ES-I3 (cell line): Measurements from ENCODE around the gene PRIMPOL.

ENCODE experiments used
- H3K36me3 ChIP-seq: 2 replicates; pipeline ENCODE4 v1.6.1; 2013; ENCODE audit warnings: mild to moderate bottlenecking, low read length, control low read depth, moderate library complexity; ENCODE audit not compliant: insufficient read depth
- H3K4me1 ChIP-seq: 2 replicates; pipeline ENCODE4 v1.6.1; 2013; ENCODE audit warnings: mild to moderate bottlenecking, control low read depth, low read length; ENCODE audit not compliant: insufficient read depth
- H3K9ac ChIP-seq: 2 replicates; pipeline ENCODE4 v1.6.1; 2013; ENCODE audit warnings: low read depth, mild to moderate bottlenecking, low read length, moderate library complexity
- H3K9me3 ChIP-seq: 2 replicates; pipeline ENCODE4 v1.6.1; 2013; ENCODE audit warnings: mild to moderate bottlenecking, low read length, moderate library complexity; ENCODE audit not compliant: control insufficient read depth, insufficient read depth

PRIMPOL gene

DNA sequence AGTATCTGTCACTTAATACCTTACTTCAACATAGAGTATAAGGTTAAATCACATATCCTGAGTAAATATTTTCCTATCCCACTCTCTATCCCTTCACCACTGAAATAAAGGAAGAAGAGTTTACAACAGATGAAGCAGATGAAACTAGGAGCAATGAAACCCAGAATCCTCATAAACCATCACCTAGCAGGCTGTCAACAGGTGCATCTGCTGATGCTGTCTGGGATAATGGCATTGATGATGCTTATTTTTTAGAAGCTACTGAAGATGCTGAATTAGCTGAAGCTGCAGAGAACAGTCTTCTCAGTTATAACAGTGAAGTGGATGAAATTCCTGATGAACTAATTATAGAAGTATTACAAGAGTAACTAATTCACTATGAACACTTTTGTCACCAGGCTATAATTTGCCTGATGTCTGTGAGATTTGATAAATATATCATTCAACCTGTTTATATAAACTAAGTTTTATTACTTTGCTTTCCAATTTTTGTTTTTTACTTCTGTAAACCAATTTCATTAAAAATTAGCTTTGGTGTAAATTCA is 44.9 kb downstream of the PRIMPOL start:
- Histone ChIP-seq H3K9me3 (no peaks in the 10 kb centered on the region), H3K36me3 (peaks cover 3% of the 10 kb centered on the region; the same call in 1 of the 2 replicates), H3K9ac (no peak overlapping the region), H3K4me1 (no peaks in the 10 kb centered on the region)

DNA sequence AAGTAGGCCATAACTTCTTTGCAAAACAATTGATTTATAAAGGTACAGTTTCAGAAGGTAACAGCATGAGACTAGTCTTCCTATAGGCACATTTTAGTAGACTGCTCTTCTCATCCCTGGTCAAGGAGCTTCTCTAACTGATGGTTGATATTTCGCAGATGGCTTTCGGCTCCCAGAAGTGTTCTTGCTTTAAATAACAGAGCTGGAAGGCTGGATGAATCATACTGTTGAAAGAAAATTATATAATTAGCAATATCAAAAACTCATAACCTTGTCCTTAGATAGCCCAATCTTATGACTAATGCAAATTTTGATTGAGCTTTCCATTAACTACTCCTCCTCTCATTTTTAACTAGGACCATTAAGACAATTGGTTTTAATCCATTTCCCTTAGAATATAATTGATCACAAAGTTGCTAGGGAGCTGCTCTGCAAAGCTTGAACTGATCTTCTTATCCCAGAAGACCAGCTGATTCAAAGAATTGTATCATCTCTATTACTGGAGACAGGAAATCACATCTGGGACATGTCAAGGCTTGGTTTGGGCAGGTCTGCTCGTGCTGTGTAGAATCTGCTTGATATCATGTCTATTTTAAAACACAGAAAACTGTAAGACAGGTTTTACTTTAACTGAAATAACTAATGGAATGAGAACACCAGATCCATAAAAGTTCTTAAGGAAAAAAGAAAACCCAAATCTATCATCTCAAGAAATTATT is 45.8 kb downstream of the PRIMPOL start:
- Histone ChIP-seq H3K9me3 (no peaks in the 10 kb centered on the region), H3K36me3 (peaks cover 3% of the 10 kb centered on the region; the same call in 1 of the 2 replicates), H3K9ac (no peak overlapping the region), H3K4me1 (no peaks in the 10 kb centered on the region)

DNA sequence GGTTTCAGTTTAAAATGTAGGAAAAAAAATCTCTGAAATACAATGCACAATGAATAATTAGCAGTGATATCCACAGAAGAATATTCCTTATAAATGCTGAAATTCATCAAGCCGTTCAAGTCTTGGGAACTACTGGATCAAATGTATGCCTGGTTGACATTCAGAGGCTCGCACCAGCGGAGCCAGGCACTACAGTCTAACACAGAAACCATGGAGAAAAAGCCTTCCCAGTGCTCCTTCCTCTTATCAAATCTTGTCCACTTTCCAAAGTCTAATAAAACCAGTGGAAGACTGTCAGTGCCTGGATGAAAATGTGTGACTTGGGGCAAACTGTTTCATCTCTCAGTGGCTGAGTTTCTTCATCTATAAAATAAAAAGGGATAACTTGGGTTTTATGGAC is 48.4 kb downstream of the PRIMPOL start:
- Histone ChIP-seq H3K36me3 (peaks cover 10% of the 10 kb centered on the region), H3K4me1 (no peaks in the 10 kb centered on the region), H3K9ac (no peak overlapping the region), H3K9me3 (no peaks in the 10 kb centered on the region)

DNA sequence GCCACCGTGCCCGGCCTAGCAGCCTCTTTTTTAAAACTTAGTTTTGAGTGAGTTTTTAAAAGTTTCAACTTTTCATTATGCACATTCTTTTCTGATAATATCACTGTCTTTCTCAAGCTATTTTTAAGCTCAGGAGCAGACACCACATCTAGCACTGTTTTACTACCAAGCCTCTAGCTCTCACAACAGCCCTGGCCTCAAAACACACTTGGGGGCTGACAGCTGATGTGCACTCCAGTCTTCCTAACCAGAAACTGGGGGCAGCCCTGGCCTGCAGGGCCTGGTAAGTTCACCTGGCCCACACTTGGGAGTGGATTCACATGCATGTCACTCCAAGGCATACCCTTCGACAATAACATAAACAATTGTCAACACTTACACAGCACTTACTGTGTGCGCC is 50.4 kb downstream of the PRIMPOL start:
- Histone ChIP-seq H3K9me3 (no peaks in the 10 kb centered on the region), H3K36me3 (peaks cover 13% of the 10 kb centered on the region), H3K9ac (no peak overlapping the region), H3K4me1 (no peaks in the 10 kb centered on the region)

DNA sequence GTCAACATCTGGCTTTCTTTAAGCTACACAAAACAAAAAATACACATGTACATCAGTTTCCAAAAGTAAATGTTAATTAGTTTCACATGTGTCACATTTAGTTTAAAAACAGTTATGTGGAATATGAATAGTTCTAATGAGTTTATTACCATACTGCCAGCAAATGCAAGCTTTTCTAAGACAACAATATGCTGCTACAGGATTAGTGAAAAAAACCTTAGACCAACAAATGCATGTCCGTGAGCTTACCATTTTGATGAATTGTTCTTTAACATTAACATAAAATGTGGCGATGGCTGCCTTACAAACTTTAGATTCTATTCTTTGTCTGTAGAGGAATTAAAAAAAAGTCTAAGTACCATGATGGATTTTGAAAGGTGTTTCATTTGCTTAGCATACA is 52.6 kb downstream of the PRIMPOL start:
- H3K9me3 ChIP-seq: no peaks in the 10 kb centered on the region
- no peak overlapping the region for H3K9ac ChIP-seq
- no peaks in the 10 kb centered on the region for H3K4me1 ChIP-seq
- H3K36me3 ChIP-seq: peaks cover 17% of the 10 kb centered on the region

DNA sequence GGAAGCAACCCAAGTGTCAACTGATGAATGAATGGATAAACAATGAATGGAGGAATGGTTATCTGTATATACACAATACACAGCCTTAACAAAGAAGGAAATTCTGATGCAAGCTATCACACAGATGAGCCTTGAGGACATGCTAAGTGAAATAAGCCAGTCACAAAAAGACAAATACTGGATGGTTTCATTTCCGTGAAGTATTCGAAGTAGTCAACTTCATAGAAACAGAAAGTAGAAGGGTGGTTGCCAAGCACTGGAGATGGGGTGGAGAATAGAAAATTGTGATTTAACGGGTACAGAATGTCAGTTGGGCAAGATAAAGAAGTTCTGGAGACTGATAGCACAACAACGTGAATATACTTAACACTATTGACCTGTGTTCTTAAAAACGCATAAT is 56.2 kb downstream of the PRIMPOL start:
- Histone ChIP-seq H3K36me3 (peaks cover 16% of the 10 kb centered on the region), H3K9ac (no peak overlapping the region)

DNA sequence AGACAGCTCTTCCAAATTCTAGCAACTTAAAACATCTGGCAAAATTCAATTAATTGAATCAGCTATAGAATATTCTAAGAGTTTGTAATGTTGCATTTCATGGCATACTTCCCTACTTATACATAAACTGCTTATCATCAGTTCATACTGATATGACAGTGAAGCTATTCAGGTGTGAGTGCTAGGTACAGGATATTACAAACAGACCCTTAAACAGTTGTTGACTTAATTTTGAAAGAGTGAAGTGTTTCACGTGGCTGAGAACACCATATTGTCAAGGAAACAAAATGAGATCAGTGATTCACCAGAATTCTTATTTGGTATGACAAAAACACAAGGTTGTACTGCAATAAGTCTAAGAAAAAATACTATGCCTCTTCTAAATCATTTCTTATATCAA is 56.9 kb downstream of the PRIMPOL start:
- peaks cover 13% of the 10 kb centered on the region for H3K36me3 ChIP-seq
- no peaks in the 10 kb centered on the region for H3K4me1 ChIP-seq
- no peaks in the 10 kb centered on the region for H3K9me3 ChIP-seq
- no peak overlapping the region for H3K9ac ChIP-seq

More for the DNA sequence above, 56.2 kb downstream of the PRIMPOL start:
- Histone ChIP-seq H3K4me1 (no peaks in the 10 kb centered on the region), H3K9me3 (no peaks in the 10 kb centered on the region)

DNA sequence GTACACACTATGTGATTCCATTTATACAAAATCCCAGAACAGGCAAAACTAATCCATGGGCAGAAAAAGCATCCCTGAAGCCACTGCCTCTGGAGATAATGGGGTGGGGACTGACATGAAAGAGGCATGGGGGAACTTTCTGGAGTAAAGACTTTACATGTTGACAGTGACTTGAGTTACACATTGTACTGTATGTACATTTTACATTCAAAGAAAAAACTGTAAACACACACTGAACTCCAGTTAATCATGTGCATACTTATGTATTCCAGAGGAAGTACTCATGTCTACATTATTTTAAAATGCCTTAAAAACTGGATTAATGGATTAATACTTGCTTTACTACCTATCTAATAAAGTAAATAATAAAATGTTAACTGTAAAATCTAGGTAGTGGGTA is 62.8 kb downstream of the PRIMPOL start:
- Histone ChIP-seq H3K9ac (no peak overlapping the region), H3K4me1 (no peaks in the 10 kb centered on the region), H3K9me3 (no peaks in the 10 kb centered on the region), H3K36me3 (peaks cover 9% of the 10 kb centered on the region)

DNA sequence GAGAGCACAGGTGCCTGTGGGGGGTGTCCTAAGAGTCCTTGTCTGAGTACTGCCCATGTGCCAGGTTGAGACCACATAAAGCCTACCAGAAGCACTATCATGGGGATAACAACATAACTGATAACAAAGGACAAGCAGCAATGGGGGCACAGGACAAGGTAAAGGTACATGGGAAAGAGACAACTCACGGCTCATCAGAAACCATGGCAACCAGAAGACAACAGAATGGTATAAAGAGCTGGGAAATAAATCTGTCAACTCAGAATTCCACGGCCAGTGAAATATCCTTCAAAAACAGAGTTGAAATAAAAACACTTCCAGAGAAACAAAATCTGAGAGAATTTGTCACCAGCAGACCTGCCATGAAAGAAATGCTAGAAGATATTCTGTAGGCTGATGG is 64.3 kb downstream of the PRIMPOL start:
- Histone ChIP-seq H3K9ac (no peak overlapping the region), H3K9me3 (no peaks in the 10 kb centered on the region), H3K36me3 (peaks cover 14% of the 10 kb centered on the region), H3K4me1 (no peaks in the 10 kb centered on the region)

DNA sequence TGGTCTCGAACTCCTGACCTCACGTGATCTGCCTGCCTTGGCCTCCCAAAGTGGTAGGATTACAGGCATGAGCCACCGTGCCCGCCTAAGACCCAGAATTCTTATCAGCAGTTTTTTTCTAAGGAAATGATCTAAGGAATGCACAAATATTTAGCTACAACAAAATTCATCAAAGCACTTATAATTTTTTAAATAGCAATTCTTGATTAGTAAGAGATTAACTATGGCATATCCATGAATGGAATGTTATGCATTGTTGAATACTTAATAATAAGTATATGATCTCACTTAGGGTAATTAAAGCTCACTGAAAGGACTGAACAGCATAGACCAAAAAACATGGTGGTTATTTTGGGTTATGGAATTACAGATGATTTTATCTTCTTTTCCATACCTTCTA is 66.0 kb downstream of the PRIMPOL start:
- H3K4me1 ChIP-seq: no peaks in the 10 kb centered on the region
- no peak overlapping the region for H3K9ac ChIP-seq
- H3K36me3 ChIP-seq: peaks cover 16% of the 10 kb centered on the region
- H3K9me3 ChIP-seq: no peaks in the 10 kb centered on the region

DNA sequence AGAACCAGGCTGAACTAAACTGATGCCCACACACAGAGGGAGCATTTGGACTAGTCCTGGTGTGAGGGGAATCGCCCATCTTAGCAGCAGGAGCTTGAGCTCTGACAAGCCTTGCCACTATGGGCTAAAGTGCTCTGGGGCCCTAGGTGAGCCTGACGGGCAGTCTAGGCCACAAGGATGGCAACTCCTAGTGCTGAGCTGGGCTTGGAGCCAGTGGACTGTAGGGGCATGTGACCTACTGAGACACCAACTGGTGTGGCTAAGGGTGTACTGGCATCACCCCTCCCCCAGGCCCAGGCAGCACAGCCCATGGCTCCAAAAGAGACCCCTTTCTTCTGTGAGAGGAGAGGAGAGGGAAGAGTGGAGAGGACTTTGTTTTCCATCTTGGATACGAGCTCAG is 69.9 kb downstream of the PRIMPOL start:
- Histone ChIP-seq H3K9ac (no peak overlapping the region), H3K36me3 (peaks cover 17% of the 10 kb centered on the region), H3K9me3 (no peaks in the 10 kb centered on the region), H3K4me1 (no peaks in the 10 kb centered on the region)

DNA sequence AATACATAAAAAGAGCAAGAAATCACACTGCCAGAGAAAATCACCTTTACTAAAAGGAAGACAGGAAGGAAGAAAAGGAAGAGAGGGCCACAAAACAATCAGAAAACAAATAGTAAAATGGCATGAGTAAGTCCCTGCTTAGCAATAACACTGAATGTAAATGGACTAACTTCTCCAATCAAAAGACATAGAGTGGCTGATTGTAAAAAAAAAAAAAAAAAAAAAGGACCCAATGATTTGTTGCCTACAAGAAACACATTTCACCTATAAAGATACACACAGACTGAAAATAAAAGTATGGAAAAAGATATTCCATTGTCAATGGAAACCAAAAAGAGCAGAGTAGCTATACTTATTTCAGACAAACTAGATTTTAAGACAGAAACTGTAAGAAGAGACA is 71.7 kb downstream of the PRIMPOL start:
- H3K9me3 ChIP-seq: no peaks in the 10 kb centered on the region
- H3K4me1 ChIP-seq: no peaks in the 10 kb centered on the region
- no peak overlapping the region for H3K9ac ChIP-seq
- peaks cover 23% of the 10 kb centered on the region for H3K36me3 ChIP-seq

DNA sequence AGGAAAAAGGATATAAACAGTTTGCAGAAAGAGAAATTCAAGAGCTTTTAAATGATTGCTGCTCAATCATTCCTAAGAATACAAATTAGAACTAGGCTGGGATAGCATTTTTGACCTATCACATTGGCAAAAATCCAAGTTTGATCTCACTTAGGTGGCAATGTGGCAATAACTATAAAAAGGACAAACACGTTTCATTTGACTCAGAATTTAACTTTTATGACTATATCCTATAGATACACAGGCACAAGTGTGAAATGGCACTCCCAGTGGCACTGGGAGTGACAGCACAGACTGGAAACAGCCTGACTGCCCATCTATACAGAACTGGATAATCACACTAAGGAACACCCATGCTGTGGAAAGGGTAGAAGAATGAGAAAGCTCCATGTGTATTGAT is 73.3 kb downstream of the PRIMPOL start:
- H3K36me3 ChIP-seq: peaks cover 28% of the 10 kb centered on the region
- no peaks in the 10 kb centered on the region for H3K9me3 ChIP-seq

DNA sequence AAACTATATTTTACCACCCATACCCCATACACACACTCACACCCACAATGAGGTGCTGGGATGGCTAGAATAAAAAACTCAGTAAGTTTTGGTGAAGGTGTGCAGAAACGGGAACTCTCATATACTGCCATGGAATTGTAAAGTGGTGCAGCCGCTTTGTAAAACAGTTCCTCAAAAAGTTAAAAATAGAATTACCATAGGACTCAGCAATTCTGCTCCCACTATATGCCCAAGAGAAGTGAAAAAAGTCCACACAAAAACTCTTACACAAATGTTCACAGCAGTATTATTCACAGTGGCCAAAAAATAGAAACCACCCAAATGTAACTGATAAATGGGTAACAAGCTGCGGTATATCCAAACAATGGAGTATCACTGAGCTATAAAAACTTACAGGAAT is 77.9 kb downstream of the PRIMPOL start:
- Histone ChIP-seq H3K9ac (no peak overlapping the region), H3K4me1 (no peaks in the 10 kb centered on the region), H3K36me3 (peaks cover 33% of the 10 kb centered on the region), H3K9me3 (no peaks in the 10 kb centered on the region)

More for the DNA sequence above, 73.3 kb downstream of the PRIMPOL start:
- H3K9ac ChIP-seq: no peak overlapping the region
- no peaks in the 10 kb centered on the region for H3K4me1 ChIP-seq

DNA sequence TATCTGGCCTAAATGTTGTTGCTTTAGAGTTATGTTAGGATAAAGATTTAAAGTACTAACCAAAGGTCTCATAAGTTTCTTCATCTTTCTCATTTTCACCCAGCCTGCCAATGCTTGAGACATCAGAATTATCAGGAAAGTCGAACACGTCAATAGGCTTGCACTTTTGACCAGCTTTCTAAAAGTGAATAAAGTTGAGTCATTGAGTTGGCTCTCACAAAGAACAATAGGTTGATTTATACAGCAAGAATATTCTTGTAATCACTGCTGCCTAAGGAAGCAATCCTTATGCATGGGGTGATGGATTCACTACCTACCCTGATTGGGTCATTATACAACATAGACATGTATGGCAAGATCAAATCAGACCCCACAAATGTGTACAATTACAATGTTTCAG is 79.3 kb downstream of the PRIMPOL start:
- no peaks in the 10 kb centered on the region for H3K4me1 ChIP-seq
- no peaks in the 10 kb centered on the region for H3K9me3 ChIP-seq
- H3K9ac ChIP-seq: no peak overlapping the region
- peaks cover 28% of the 10 kb centered on the region for H3K36me3 ChIP-seq
